GM13976 (cell line): ENCODE results near the gene ASMTL.
"Not testable (repeated sequence)": the region's sequence is repeated elsewhere in the genome, so short reads cannot be mapped to it uniquely, and the experiment has no call there.

ENCODE experiments used
- DNase-seq: peaks from one replicate; pipeline ENCODE4 v3.0.0; 2012; ENCODE audit warnings: low spot score
- in situ Hi-C: fragments of 300-500 bp; cut with MboI; formaldehyde crosslinking; loops from one replicate; pipeline ENCODE4 v1.12.0; 2022; ENCODE audit warnings: low sequenced_read_pairs, mixed read lengths, inconsistent platforms; ENCODE audit not compliant: unreplicated experiment
- TF ChIP-seq, protein P1 (sequence below): IDR thresholded peaks from 2 replicates; pipeline ENCODE4 v1.5.1; 2012; ENCODE audit warnings: borderline replicate concordance, mild to moderate bottlenecking; ENCODE audit not compliant: insufficient read depth; ENCODE audit errors: extremely low read depth, missing control alignments, control extremely low read depth

Gene ASMTL

GRCh38 chrX:1416327-1416784 is 36.4 kb downstream of the ASMTL start:
- TF ChIP-seq, protein P1, sequence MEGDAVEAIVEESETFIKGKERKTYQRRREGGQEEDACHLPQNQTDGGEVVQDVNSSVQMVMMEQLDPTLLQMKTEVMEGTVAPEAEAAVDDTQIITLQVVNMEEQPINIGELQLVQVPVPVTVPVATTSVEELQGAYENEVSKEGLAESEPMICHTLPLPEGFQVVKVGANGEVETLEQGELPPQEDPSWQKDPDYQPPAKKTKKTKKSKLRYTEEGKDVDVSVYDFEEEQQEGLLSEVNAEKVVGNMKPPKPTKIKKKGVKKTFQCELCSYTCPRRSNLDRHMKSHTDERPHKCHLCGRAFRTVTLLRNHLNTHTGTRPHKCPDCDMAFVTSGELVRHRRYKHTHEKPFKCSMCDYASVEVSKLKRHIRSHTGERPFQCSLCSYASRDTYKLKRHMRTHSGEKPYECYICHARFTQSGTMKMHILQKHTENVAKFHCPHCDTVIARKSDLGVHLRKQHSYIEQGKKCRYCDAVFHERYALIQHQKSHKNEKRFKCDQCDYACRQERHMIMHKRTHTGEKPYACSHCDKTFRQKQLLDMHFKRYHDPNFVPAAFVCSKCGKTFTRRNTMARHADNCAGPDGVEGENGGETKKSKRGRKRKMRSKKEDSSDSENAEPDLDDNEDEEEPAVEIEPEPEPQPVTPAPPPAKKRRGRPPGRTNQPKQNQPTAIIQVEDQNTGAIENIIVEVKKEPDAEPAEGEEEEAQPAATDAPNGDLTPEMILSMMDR: no peak
- no peak for DNase-seq
- in situ Hi-C loops: no loop called here

DNA sequence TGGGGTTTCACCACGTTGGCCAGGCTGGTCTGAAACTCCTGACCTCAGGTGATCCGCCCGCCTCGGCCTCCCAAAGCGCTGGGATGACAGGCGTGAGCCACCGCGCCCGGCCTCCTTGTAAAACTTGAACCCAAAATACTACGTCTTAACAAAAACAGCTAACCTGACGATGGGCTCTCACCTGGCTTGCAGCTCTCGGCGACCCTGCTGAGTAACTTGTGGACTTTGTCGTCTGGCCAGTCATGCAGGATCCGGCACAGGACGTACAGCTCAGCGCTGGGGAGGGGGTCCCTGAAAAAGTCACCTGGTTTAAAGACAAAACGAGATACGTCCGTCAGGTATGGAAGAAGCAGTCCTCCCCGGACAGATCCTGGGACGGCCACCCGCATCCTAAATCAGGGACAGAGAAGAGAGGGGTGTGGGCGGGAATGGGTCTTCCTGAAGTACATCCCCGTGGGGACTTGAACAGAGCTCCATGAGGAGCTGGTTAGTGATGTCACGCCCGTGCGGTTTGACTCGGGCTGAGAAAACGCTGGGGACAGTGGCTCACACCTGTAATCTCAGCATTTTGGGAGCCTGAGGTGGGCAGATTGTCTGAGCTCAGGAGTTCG is 40.1 kb downstream of the ASMTL start:
- DNase-seq: peak; percentile 13
- TF ChIP-seq, protein P1: no peak
- in situ Hi-C loops: no loop called here

GRCh38 chrX:1411326-1411725 is 41.4 kb downstream of the ASMTL start:
- DNase-seq: peak; percentile 21
- TF ChIP-seq, protein P1: no peak
- in situ Hi-C loops: no loop called here

- TF ChIP-seq, protein P1: no peak
- in situ Hi-C loops: no loop called here
Measured at GRCh38 chrX:1407035-1407434, 45.7 kb downstream of the ASMTL start.

GRCh38 chrX:1405769-1406168 is 46.9 kb downstream of the ASMTL start:
- DNase-seq, in situ Hi-C loops: not testable (repeated sequence)

More at GRCh38 chrX:1407035-1407434, 45.7 kb downstream of the ASMTL start:
- DNase-seq: no peak

- DNase-seq, in situ Hi-C loops: not testable (repeated sequence)
Measured at GRCh38 chrX:1403867-1404266, 48.8 kb downstream of the ASMTL start.

- no peak for DNase-seq
- TF ChIP-seq, protein P1: no peak
- in situ Hi-C loops: no loop called here
Measured at GRCh38 chrX:1403228-1403627, 49.5 kb downstream of the ASMTL start.
